ENCODE results near the gene SCYGR4. TPM values are rescaled to one million over a fixed set of nuclear protein-coding genes. Genes with fewer than 3 reads are reported as not detected.
A peak's percentile ranks its signal among the peaks of the same experiment; 100 is the strongest.

SCYGR4 gene
- total RNA-seq, 1 experiment from 2014 or later, result not detected

GRCh38 chr2:227634201-227634600 lies 16.9 kb downstream of the SCYGR4 start:
- DNase-seq, result no peak
- H3K9me3 ChIP-seq, result no peaks in the 10 kb centered on the region
- Mint-ChIP-seq H3K36me3 (ENCODE audit: insufficient read depth, unreplicated experiment) (no peaks in the 10 kb centered on the region), H3K4me3 (ENCODE audit: unreplicated experiment) (no peak overlapping the region), H3K27ac (ENCODE audit: unreplicated experiment) (no peak overlapping the region), H3K9me3 (ENCODE audit: unreplicated experiment) (no peaks in the 10 kb centered on the region), H3K4me1 (ENCODE audit: low read depth, unreplicated experiment) (no peaks in the 10 kb centered on the region), H3K27me3 (ENCODE audit: insufficient read depth, unreplicated experiment) (no peaks in the 10 kb centered on the region)
- H3K36me3 ChIP-seq (ENCODE audit: control insufficient read depth, insufficient read depth, low read length), result no peaks in the 10 kb centered on the region
- H3K4me3 ChIP-seq (ENCODE audit: low read depth, low read length), result no peak overlapping the region
- H3K4me1 ChIP-seq, result peaks cover 5% of the 10 kb centered on the region
- intact Hi-C loops (cut with micrococcal nuclease; ENCODE audit: unreplicated experiment), result no loop called here
- BruUV-seq (replicated peaks), result no TSS peak
- no peak for TF ChIP-seq CTCF (IDR thresholded peaks at IDR 0.05; ENCODE audit: insufficient read depth in 1 of 2, low read depth in 1 of 2, low read length in 1 of 2, severe bottlenecking in 1 of 2, unreplicated experiment in 1 of 2)
- POLR2A ChIA-PET, result no interaction called here
- CTCF ChIA-PET, result interaction anchor here (0.6 kb wide), 1 partner anchor 479 kb away, joined by 3 read pairs; no protein-coding TSS in a partner anchor
- H3K27me3 ChIP-seq (replicated peaks; ENCODE audit: control insufficient read depth, insufficient read depth, low read length), result no peaks in the 10 kb centered on the region

- intact Hi-C loops (cut with micrococcal nuclease; ENCODE audit: unreplicated experiment), result no loop called here
- peak overlapping the region; percentile 80 for H3K27ac Mint-ChIP-seq (ENCODE audit: unreplicated experiment)
- peaks cover 14% of the 10 kb centered on the region for H3K4me1 Mint-ChIP-seq (ENCODE audit: low read depth, unreplicated experiment)
- DNase-seq, result no peak
- peak overlapping the region; percentile 13 for H3K4me3 Mint-ChIP-seq (ENCODE audit: unreplicated experiment)
- no TSS peak for BruUV-seq (replicated peaks)
- H3K27me3 Mint-ChIP-seq (ENCODE audit: insufficient read depth, unreplicated experiment), result no peaks in the 10 kb centered on the region
- no peaks in the 10 kb centered on the region for H3K27me3 ChIP-seq (replicated peaks; ENCODE audit: control insufficient read depth, insufficient read depth, low read length)
- H3K4me1 ChIP-seq, result peaks cover 33% of the 10 kb centered on the region
- no peaks in the 10 kb centered on the region for H3K9me3 Mint-ChIP-seq (ENCODE audit: unreplicated experiment)
- H3K4me3 ChIP-seq (ENCODE audit: low read depth, low read length), result no peak overlapping the region
- ChIA-PET CTCF (no interaction called here), POLR2A (no interaction called here)
- H3K36me3 Mint-ChIP-seq (ENCODE audit: insufficient read depth, unreplicated experiment), result no peaks in the 10 kb centered on the region
- no peak for TF ChIP-seq CTCF (IDR thresholded peaks at IDR 0.05; ENCODE audit: insufficient read depth in 1 of 2, low read depth in 1 of 2, low read length in 1 of 2, severe bottlenecking in 1 of 2, unreplicated experiment in 1 of 2)
- no peaks in the 10 kb centered on the region for H3K36me3 ChIP-seq (ENCODE audit: control insufficient read depth, insufficient read depth, low read length)
- no peaks in the 10 kb centered on the region for H3K9me3 ChIP-seq
Measured at GRCh38 chr2:227642656-227643055, 25.4 kb downstream of the SCYGR4 start.

GRCh38 chr2:227643990-227644551 lies 26.8 kb downstream of the SCYGR4 start:
- no peaks in the 10 kb centered on the region for H3K27me3 ChIP-seq (replicated peaks; ENCODE audit: control insufficient read depth, insufficient read depth, low read length)
- no peaks in the 10 kb centered on the region for H3K9me3 Mint-ChIP-seq (ENCODE audit: unreplicated experiment)
- no peak for TF ChIP-seq CTCF (IDR thresholded peaks at IDR 0.05; ENCODE audit: insufficient read depth in 1 of 2, low read depth in 1 of 2, low read length in 1 of 2, severe bottlenecking in 1 of 2, unreplicated experiment in 1 of 2)
- H3K27me3 Mint-ChIP-seq (ENCODE audit: insufficient read depth, unreplicated experiment), result no peaks in the 10 kb centered on the region
- intact Hi-C loops (cut with micrococcal nuclease; ENCODE audit: unreplicated experiment), result loop anchor here (1.0 to 2.0 kb wide), 4 partner anchors 9 to 69 kb away; no protein-coding TSS in a partner anchor
- peaks cover 39% of the 10 kb centered on the region for H3K4me1 ChIP-seq
- ChIA-PET CTCF (interaction anchor here (0.6 to 1.7 kb wide), 6 partner anchors 9 to 164 kb away, joined by 3 to 12 read pairs (median 4); no protein-coding TSS in a partner anchor), POLR2A (interaction anchor here (0.6 to 1.1 kb wide), 4 partner anchors 14 to 227 kb away, joined by 3 to 6 read pairs (median 4); partner anchors contain the start of gene DAW1)
- H3K36me3 Mint-ChIP-seq (ENCODE audit: insufficient read depth, unreplicated experiment), result no peaks in the 10 kb centered on the region
- no TSS peak for BruUV-seq (replicated peaks)
- DNase-seq, result peak; percentile 76 to 78
- H3K4me3 ChIP-seq (ENCODE audit: low read depth, low read length), result no peak overlapping the region
- H3K4me1 Mint-ChIP-seq (ENCODE audit: low read depth, unreplicated experiment), result peaks cover 17% of the 10 kb centered on the region
- H3K36me3 ChIP-seq (ENCODE audit: control insufficient read depth, insufficient read depth, low read length), result no peaks in the 10 kb centered on the region
- H3K9me3 ChIP-seq, result no peaks in the 10 kb centered on the region
- peak overlapping the region; percentile 73 for H3K27ac Mint-ChIP-seq (ENCODE audit: unreplicated experiment)
- H3K4me3 Mint-ChIP-seq (ENCODE audit: unreplicated experiment), result no peak overlapping the region

Measured in Caco-2 (cell line).